GOT3 (cell line): ENCODE data around the gene SPRED1.

Experiments used
- DNase-seq: peaks from one replicate; lab custom pipeline; 2025; ENCODE audit warnings: mixed read lengths; lab: John Stamatoyannopoulos, UW

SPRED1 gene

DNA sequence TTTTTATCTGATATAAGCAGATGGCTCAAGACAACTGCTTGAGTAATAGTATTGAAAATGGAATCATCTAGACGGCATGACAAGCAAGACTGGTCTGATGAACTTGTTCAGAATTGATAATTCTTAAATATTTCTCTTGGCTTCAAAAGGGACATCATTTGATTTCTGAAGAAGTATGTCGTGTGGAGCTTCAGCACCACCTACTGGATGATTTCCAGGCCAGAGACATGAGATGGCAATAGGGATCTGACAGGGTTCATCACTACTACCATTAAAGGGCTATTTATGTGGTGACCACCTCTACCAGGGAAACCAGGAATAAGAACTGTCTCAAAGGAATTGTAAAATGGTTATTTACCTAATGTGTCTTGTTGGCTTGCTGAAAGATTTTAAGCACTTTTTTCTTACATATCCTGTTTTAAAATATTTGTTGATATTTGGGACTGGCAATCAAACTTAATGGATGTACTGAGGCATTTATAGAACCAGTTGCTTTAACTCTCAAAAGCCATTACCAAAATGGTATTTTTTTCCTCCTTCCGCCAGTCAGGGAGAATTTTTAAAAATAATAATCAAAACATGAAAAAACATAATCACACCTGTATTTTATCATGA, 101.8 kb downstream of the SPRED1 start:
- DNase-seq: no peak

GRCh38 chr15:38362355-38362754, 109.7 kb downstream of the SPRED1 start:
- no peak for DNase-seq

DNA sequence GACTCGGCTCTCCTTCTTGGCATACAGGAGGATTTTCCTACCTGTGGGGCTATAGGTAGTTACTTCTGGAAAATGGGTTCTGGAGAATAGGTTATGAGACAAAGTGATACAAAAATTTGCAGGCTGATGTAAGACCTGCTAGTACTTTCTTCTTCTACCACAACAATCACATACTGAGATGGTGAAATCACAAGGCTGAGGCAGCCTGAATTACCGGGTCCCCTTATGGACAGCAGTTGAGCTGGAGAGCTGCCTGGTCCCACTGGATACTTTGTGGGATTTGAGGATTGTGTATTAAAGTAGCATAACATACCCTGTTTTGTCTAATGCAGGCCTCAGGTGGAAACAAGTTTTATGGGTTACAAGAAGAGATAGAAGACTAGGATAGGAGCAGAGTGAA, 114.8 kb downstream of the SPRED1 start:
- DNase-seq: no peak

DNA sequence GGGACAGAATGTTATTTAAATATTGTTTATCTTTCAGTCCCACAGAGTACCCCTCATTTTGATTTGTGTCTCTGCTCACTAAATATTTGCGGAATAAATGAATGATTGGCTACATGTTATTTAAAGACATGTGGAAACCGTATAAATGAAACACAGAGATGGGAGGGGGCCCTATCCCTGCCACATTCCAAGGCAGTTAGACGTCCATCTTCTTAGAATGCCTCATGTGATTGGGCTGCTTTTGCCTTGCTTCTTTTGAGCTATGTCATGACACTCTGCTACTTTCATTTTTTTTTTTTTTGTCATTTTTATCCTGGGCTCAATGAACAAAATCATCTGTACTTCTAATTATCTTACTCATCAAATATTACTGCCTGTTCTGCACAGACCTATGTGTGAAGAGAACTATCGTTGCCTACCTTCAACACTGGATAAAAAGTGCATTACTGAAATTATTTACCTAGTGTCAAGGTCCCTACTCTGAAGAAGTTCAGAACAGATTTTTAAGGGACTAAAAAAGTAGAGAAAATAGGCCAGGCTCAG, 117.4 kb downstream of the SPRED1 start:
- DNase-seq: no peak

DNA sequence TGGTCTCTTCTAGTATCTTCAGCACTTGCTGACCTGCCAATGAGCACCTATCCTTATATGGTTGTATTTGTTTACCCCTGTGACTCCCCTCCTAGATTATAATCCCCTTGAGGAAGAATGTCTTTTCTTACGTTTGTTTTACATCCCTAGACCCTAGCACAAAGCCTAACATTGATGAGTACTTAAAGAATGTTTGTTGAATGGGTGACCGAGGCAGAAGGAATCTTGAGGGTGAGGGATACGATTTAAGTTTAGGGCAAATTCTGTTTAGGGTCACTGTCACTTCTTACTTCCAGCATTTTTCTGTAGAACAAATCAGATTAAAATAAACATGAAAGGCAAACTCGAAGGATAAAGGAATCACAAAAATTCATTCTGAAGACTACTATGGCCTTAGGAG, 120.4 kb downstream of the SPRED1 start:
- DNase-seq: no peak

GRCh38 chr15:38374029-38374428, 121.4 kb downstream of the SPRED1 start:
- DNase-seq: no peak

DNA sequence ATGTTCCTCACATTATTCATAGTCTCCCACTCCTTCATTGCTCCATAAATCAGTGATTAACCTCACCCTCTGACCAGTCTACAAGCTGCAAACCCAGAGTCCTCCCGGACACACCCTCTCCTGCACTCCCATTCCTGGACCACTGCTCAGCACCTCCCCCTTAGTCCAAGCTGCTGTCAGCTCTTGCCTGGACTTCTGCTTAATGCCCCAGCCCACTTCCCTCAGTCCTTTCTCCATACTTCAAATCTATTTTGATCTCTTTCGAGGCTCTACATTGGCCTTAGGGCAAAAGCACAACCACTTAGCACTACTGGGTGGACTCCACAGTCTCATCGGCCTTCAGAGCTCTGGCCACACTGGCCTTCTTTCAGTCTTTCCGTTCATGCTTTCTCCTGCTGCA, 121.9 kb downstream of the SPRED1 start:
- no peak for DNase-seq

GRCh38 chr15:38376081-38376480, 123.4 kb downstream of the SPRED1 start:
- DNase-seq: no peak

DNA sequence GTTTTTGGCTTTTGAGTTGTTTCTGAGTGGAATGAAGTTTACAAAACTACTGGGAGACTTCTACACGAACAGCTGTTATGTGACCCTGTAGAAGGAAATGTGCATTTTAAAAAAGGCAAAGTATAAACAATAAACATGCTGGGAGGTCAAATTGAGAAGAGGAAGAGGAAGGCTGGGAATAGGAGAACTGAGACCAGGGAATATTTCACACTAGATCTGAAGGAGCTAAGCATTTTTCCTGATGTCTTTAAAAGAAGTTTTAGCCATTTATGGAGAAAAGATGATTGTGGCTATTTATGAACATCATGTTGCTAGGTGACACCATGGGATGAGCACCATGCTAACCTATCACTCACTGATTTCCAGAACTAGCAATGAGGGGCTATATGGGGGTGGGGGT, 125.0 kb downstream of the SPRED1 start:
- no peak for DNase-seq

GRCh38 chr15:38378161-38378560, 125.5 kb downstream of the SPRED1 start:
- DNase-seq: no peak

DNA sequence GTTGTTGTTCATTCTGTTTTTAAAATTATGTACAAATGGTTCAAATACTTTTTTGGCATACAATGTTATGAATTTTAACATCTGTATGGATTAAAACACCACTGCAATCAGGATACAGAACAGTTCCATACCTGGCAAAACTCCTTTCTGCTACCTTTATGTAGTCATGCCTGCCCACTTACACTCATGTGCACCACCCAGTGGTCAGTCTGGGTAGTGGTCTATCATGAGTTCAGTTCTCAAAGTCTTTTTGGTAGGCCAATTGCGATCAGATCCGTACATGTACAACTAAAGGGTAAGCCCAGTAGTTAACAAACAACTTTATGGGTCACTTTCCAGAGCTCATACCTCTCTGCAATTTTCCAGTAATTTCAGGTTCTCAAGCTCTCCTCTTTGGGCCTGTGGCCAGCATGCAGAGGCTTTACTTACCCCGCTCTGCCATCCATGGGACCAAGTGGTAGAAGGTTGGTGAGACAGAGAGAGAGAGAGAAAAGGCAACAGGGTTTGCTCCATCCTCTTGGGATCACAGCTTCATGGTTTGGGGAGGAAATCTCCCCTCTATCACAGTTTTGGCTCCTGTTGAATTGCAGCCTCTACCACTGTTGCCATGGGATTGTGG, 137.4 kb downstream of the SPRED1 start:
- no peak for DNase-seq

DNA sequence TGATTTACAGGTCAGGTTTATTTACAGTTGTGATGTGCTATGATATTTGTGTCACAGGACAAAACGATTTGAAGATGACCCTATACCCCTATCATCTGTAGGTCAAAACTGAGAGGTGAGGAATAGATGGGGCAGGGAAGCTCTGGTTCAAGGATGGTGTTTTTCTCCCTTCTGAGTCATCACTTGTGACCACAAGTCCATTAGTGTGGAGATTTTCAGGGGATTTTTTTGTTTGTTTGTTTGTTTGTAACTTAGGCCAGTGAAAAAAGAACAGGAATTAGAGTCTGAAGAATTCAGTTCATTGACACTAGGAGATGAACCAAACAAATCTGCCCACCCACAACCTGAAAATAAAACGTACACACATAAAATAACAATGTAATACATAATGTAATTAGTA, 138.6 kb downstream of the SPRED1 start:
- no peak for DNase-seq

DNA sequence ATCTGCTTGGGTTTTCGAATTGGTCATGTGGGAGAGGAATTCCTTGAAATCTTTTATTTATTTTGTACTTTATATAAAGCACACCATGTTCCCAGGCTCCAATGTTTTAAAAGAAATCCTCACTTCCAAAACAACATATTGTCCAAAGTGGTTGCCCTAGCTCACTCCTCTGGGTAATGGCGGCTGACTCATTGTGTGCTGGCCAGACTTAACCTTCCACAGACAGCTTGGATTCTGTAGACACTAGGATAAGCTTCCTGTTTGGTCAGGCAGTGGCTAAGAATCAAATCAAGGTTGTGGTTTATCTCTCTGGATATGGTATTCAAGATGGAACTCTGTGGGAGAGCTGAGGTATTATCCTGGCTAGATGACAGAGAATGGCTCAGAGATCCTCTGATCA, 145.5 kb downstream of the SPRED1 start:
- peak; percentile 11 for DNase-seq

- no peak for DNase-seq
These were observed 148.5 kb downstream of the SPRED1 start for GRCh38 chr15:38401106-38401505.

- no peak for DNase-seq
These were observed 149.1 kb downstream of the SPRED1 start for GRCh38 chr15:38401701-38402100.

- no peak for DNase-seq
These were observed 153.8 kb downstream of the SPRED1 start for GRCh38 chr15:38406436-38406835.
